Neural cell (in vitro differentiated cells): ENCODE measurements around the gene ERCC5.

Experiments used
- CTCF ChIP-seq: fragments of 450-650 bp; IDR thresholded peaks from 2 replicates; pipeline ENCODE4 v1.5.1; 2014; ENCODE audit warnings: antibody characterized with exemption, mild to moderate bottlenecking, moderate library complexity; ENCODE audit not compliant: poor library complexity, severe bottlenecking
- EZH2 ChIP-seq: fragments of 200-600, 300-800 bp; shearing (Covaris generic), sonication (generic); IDR thresholded peaks from 2 replicates; pipeline ENCODE4 v1.6.1; 2014; ENCODE audit warnings: antibody characterized with exemption, low read length, borderline replicate concordance, mild to moderate bottlenecking; ENCODE audit not compliant: insufficient read depth, poor library complexity, severe bottlenecking
- POLR2AphosphoS5 ChIP-seq: IDR thresholded peaks from 2 replicates; pipeline ENCODE4 v1.6.1; 2012
- RAD21 ChIP-seq: fragments of 450-650 bp; conservative IDR thresholded peaks from 2 replicates; pipeline ENCODE4 v1.6.1; 2014; ENCODE audit warnings: antibody characterized with exemption, mild to moderate bottlenecking, moderate library complexity
- REST ChIP-seq: IDR thresholded peaks from 2 replicates; pipeline ENCODE4 v1.6.1; 2012; ENCODE audit warnings: borderline replicate concordance
- SMC3 ChIP-seq: fragments of 450-650 bp; conservative IDR thresholded peaks from 2 replicates; pipeline ENCODE4 v1.6.1; 2014; ENCODE audit warnings: antibody characterized with exemption, mild to moderate bottlenecking, moderate library complexity; ENCODE audit not compliant: poor library complexity
- TAF1 ChIP-seq: IDR thresholded peaks from 2 replicates; pipeline ENCODE4 v1.6.1; 2012; ENCODE audit warnings: low read depth

- TF ChIP-seq CTCF (no peak), EZH2 (no peak), TAF1 (no peak), RAD21 (no peak), POLR2AphosphoS5 (no peak), SMC3 (no peak), REST (no peak)
Measured at GRCh38 chr13:102807699-102808098, 38.1 kb upstream of the ERCC5 start.
